Subcutaneous adipose tissue (tissue), 4 donors: ENCODE data around the gene TTC38. TPM values are rescaled to one million over a fixed set of nuclear protein-coding genes. Genes with fewer than 3 reads are reported as not detected.

Experiments
- CTCF ChIP-seq: fragments of 450-650 bp; IDR thresholded peaks from one replicate; pipeline ENCODE4 v1.5.1; 2016; ENCODE audit warnings: low read depth, mild to moderate bottlenecking, control low read depth, antibody characterized with exemption, moderate library complexity
- total RNA-seq, 4 donors: library from RNA; depleted of rRNA; stranded (reverse); fragments of >200 nt; gene quantifications; one replicate each; pipeline ENCODE4 v1.1.0, GENCODE V29; 2016

Gene TTC38
- total RNA-seq, 4 donors from 2014 or later = 63.7 to 285 (median 88.5) TPM

GRCh38 chr22:46338636-46339035 lies 70.8 kb downstream of the TTC38 start:
- no peak for TF ChIP-seq CTCF

- no peak for TF ChIP-seq CTCF
Measured at GRCh38 chr22:46339956-46340355, 72.1 kb downstream of the TTC38 start.

GRCh38 chr22:46340676-46341075 lies 72.9 kb downstream of the TTC38 start:
- no peak for TF ChIP-seq CTCF

Other genes with a start within 250 kb of the TTC38 start
- gene PPARA, start 117.5 kb upstream of the TTC38 start, total RNA-seq = 10 to 100 TPM; 23.5 to 51.0 (median 36.0) TPM
- 10 to 100 TPM in 1 of 4 donors, 1 to 10 TPM in 3; 3.4 to 13.6 (median 9.2) TPM for gene CDPF1, start 17.7 kb upstream of the TTC38 start, total RNA-seq
- under 1 TPM in 2 of 4 donors, not detected in 2; 0.16 to 0.22 TPM for gene PKDREJ, start 4.7 kb upstream of the TTC38 start, total RNA-seq
- gene GTSE1, start 28.9 kb downstream of the TTC38 start, total RNA-seq = 1 to 10 TPM in 2 of 4 donors, not detected in 2; 1.1 to 1.4 TPM
- gene TRMU, start 67.7 kb downstream of the TTC38 start, total RNA-seq = 10 to 100 TPM; 28.7 to 49.0 (median 31.3) TPM